Lower leg skin (tissue), 3 donors: ENCODE results near the gene SPEM3.

Experiments
- POLR2A ChIP-seq, 2 donors: fragments of 450-650 bp; IDR thresholded peaks; one replicate each; pipeline ENCODE4 v1.6.1; 2016 to 2017; ENCODE audit warnings: antibody characterized with exemption in 2 of 2, mild to moderate bottlenecking in 1 of 2, moderate library complexity in 1 of 2
- TF ChIP-seq, protein P1 (sequence below), 3 donors: fragments of 450-650 bp; IDR thresholded peaks; one replicate each; pipeline ENCODE4 v1.5.1; 2016; ENCODE audit warnings: antibody characterized with exemption in 3 of 3, mild to moderate bottlenecking in 3 of 3, moderate library complexity in 2 of 3

DNA sequence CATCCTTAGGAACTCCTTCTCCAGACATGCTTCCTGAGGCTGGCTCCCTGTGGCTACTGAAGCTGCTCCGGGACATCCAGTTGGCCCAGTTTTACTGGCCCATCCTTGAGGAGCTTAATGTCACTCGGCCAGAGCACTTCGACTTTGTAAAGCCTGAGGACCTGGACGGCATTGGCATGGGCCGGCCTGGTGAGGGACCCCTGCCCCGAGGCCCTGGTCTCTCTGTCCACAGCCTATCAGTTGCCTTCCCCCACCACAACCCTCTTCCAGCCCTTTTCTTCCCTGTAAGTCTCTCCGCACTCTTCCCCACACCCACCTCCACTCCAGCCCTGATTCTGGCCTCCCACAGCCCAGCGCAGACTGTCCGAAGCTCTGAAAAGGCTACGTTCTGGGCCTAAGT is 45.8 kb upstream of the SPEM3 start:
- no peak for TF ChIP-seq POLR2A (IDR thresholded peaks at IDR 0.05)
- TF ChIP-seq, protein P1, sequence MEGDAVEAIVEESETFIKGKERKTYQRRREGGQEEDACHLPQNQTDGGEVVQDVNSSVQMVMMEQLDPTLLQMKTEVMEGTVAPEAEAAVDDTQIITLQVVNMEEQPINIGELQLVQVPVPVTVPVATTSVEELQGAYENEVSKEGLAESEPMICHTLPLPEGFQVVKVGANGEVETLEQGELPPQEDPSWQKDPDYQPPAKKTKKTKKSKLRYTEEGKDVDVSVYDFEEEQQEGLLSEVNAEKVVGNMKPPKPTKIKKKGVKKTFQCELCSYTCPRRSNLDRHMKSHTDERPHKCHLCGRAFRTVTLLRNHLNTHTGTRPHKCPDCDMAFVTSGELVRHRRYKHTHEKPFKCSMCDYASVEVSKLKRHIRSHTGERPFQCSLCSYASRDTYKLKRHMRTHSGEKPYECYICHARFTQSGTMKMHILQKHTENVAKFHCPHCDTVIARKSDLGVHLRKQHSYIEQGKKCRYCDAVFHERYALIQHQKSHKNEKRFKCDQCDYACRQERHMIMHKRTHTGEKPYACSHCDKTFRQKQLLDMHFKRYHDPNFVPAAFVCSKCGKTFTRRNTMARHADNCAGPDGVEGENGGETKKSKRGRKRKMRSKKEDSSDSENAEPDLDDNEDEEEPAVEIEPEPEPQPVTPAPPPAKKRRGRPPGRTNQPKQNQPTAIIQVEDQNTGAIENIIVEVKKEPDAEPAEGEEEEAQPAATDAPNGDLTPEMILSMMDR (IDR thresholded peaks at IDR 0.05), result no peak
